Loucy (cell line): ENCODE data around the gene DCBLD2.

ENCODE experiments used
- H2AFZ ChIP-seq: fragments of 200-600 bp; sonication (generic); 2 replicates; pipeline ENCODE4 v1.6.0; 2016; ENCODE audit warnings: antibody characterized with exemption, mild to moderate bottlenecking, low read length, moderate library complexity
- H3F3A ChIP-seq: fragments of 200-600 bp; 2 replicates; pipeline ENCODE4 v1.6.0; 2016; ENCODE audit warnings: antibody characterized with exemption, low read depth, mild to moderate bottlenecking
- H3K27me3 ChIP-seq: fragments of 200-600 bp; sonication (generic); 2 replicates; pipeline ENCODE4 v1.6.1; 2014; ENCODE audit warnings: low read length, mild to moderate bottlenecking; ENCODE audit not compliant: insufficient read depth, poor library complexity, severe bottlenecking
- H3K36me3 ChIP-seq: fragments of 200-600 bp; sonication (generic); 2 replicates; pipeline ENCODE4 v1.6.1; 2016; ENCODE audit warnings: low read length; ENCODE audit not compliant: insufficient read depth
- H3K4me1 ChIP-seq: fragments of 200-600 bp; sonication (generic); 2 replicates; pipeline ENCODE4 v1.5.1; 2014; ENCODE audit warnings: low read length, mild to moderate bottlenecking; ENCODE audit not compliant: insufficient read depth, poor library complexity, severe bottlenecking
- H3K4me2 ChIP-seq: fragments of 200-600 bp; sonication (generic); 2 replicates; pipeline ENCODE4 v1.6.0; 2014; ENCODE audit warnings: antibody characterized with exemption, low read length, low read depth, mild to moderate bottlenecking; ENCODE audit not compliant: poor library complexity, severe bottlenecking
- H3K4me3 ChIP-seq: fragments of 200-600 bp; sonication (generic); 2 replicates; pipeline ENCODE4 v1.5.1; 2014; ENCODE audit warnings: low read length, mild to moderate bottlenecking, mixed read lengths; ENCODE audit not compliant: poor library complexity, severe bottlenecking
- H3K79me2 ChIP-seq: fragments of 200-600 bp; sonication (generic); 2 replicates; pipeline ENCODE4 v1.6.1; 2014; ENCODE audit warnings: low read length; ENCODE audit not compliant: insufficient read depth
- H3K9ac ChIP-seq: fragments of 200-600 bp; sonication (generic); 2 replicates; pipeline ENCODE4 v1.6.0; 2014; ENCODE audit warnings: mild to moderate bottlenecking, low read depth, low read length, moderate library complexity; ENCODE audit not compliant: poor library complexity, severe bottlenecking
- H3K9me2 ChIP-seq: fragments of 200-600 bp; sonication (generic); replicated peaks from 2 replicates; pipeline ENCODE4 v1.6.1; 2016; ENCODE audit warnings: low read depth, low read length, mixed read lengths
- H3K9me3 ChIP-seq: fragments of 200-600 bp; sonication (generic); 2 replicates; pipeline ENCODE4 v1.6.1; 2014; ENCODE audit warnings: mild to moderate bottlenecking, antibody characterized with exemption, low read length, low read depth; ENCODE audit not compliant: insufficient read depth
- H4K20me1 ChIP-seq: fragments of 200-600 bp; sonication (generic); 2 replicates; pipeline ENCODE4 v1.6.0; 2014; ENCODE audit warnings: antibody characterized with exemption, low read length, mild to moderate bottlenecking; ENCODE audit not compliant: insufficient read depth, poor library complexity, severe bottlenecking
- CTCF ChIP-seq: fragments of 200-600 bp; sonication (generic); conservative IDR thresholded peaks from 2 replicates; pipeline ENCODE4 v1.5.1; 2014; ENCODE audit warnings: mild to moderate bottlenecking, antibody characterized with exemption, low read length
- EZH2phosphoT487 ChIP-seq: fragments of 200-600 bp; IDR thresholded peaks from 2 replicates; pipeline ENCODE4 v1.6.1; 2018; ENCODE audit warnings: antibody characterized with exemption, mild to moderate bottlenecking, moderate library complexity, borderline replicate concordance

DCBLD2 gene

GRCh38 chr3:98903099-98903498 lies 1.6 kb upstream of the DCBLD2 start:
- no peaks in the 10 kb centered on the region for H3K36me3 ChIP-seq
- H3K4me1 ChIP-seq, result peaks cover 26% of the 10 kb centered on the region
- no peaks in the 10 kb centered on the region for H3K27me3 ChIP-seq
- TF ChIP-seq EZH2phosphoT487, result no peak
- no peak for TF ChIP-seq CTCF
- no peaks in the 10 kb centered on the region for H3K9me2 ChIP-seq
- no peak overlapping the region for H3K4me3 ChIP-seq
- H3K4me2 ChIP-seq, result peak overlapping the region; percentile 90
- no peaks in the 10 kb centered on the region for H3K9me3 ChIP-seq
- H3K9ac ChIP-seq, result no peak overlapping the region
- no peaks in the 10 kb centered on the region for H3F3A ChIP-seq
- peaks cover 15% of the 10 kb centered on the region; the same call in 1 of the 2 replicates for H3K79me2 ChIP-seq
- peaks cover 4% of the 10 kb centered on the region for H4K20me1 ChIP-seq
- no peak overlapping the region for H2AFZ ChIP-seq

GRCh38 chr3:98902351-98902740 lies 851 bp upstream of the DCBLD2 start:
- H3K4me1 ChIP-seq, result peaks cover 26% of the 10 kb centered on the region
- H3K4me3 ChIP-seq, result peak overlapping the region; percentile 83
- no peaks in the 10 kb centered on the region for H3K36me3 ChIP-seq
- TF ChIP-seq EZH2phosphoT487, result no peak
- TF ChIP-seq CTCF, result no peak
- peak overlapping the region; percentile 90 for H3K4me2 ChIP-seq
- no peaks in the 10 kb centered on the region for H3F3A ChIP-seq
- H4K20me1 ChIP-seq, result peaks cover 7% of the 10 kb centered on the region
- peak overlapping the region; percentile 96 for H2AFZ ChIP-seq
- no peaks in the 10 kb centered on the region for H3K9me2 ChIP-seq
- peaks cover 15% of the 10 kb centered on the region; the same call in 1 of the 2 replicates for H3K79me2 ChIP-seq
- peak overlapping the region; percentile 75 for H3K9ac ChIP-seq
- H3K27me3 ChIP-seq, result no peaks in the 10 kb centered on the region
- H3K9me3 ChIP-seq, result no peaks in the 10 kb centered on the region

GRCh38 chr3:98901119-98901391 lies 440 bp downstream of the DCBLD2 start:
- Histone ChIP-seq H3K4me1 (peaks cover 30% of the 10 kb centered on the region), H3K79me2 (peaks cover 15% of the 10 kb centered on the region; the same call in 1 of the 2 replicates), H3K9me2 (no peaks in the 10 kb centered on the region), H4K20me1 (peaks cover 14% of the 10 kb centered on the region), H3K9me3 (no peaks in the 10 kb centered on the region), H2AFZ (peak overlapping the region; percentile 92), H3K4me2 (peak overlapping the region; percentile 96), H3K9ac (peak overlapping the region; percentile 73), H3K36me3 (no peaks in the 10 kb centered on the region), H3F3A (no peaks in the 10 kb centered on the region), H3K4me3 (peak overlapping the region; percentile 83), H3K27me3 (no peaks in the 10 kb centered on the region)
- TF ChIP-seq CTCF (no peak), EZH2phosphoT487 (no peak)
